MM.1S (cell line): Measurements from ENCODE around the gene CELF5.

ENCODE experiments used
- DNase-seq: peaks from one replicate; pipeline ENCODE4 v3.0.0-alpha.2; 2015
- H2AFZ ChIP-seq: fragments of 300-600 bp; sonication (generic); 2 replicates; pipeline ENCODE4 v1.6.0; 2016; ENCODE audit warnings: antibody characterized with exemption, low read length
- H3F3A ChIP-seq: fragments of 300-600 bp; sonication (generic); 2 replicates; pipeline ENCODE4 v1.6.1; 2016; ENCODE audit warnings: mild to moderate bottlenecking, antibody characterized with exemption, low read length, moderate library complexity, mixed read lengths; ENCODE audit not compliant: insufficient read depth
- H3K27ac ChIP-seq: fragments of 300-600 bp; sonication (generic); 2 replicates; pipeline ENCODE4 v1.5.1; 2016; ENCODE audit warnings: mild to moderate bottlenecking, low read length
- H3K27me3 ChIP-seq: fragments of 300-600 bp; sonication (generic); replicated peaks from 2 replicates; pipeline ENCODE4 v1.6.0; 2016; ENCODE audit warnings: low read length; ENCODE audit not compliant: insufficient read depth
- H3K36me3 ChIP-seq: fragments of 300-600 bp; sonication (generic); replicated peaks from 2 replicates; pipeline ENCODE4 v1.6.1; 2016; ENCODE audit warnings: mild to moderate bottlenecking, low read length, mixed read lengths; ENCODE audit not compliant: insufficient read depth
- H3K4me1 ChIP-seq: fragments of 300-600 bp; sonication (generic); 2 replicates; pipeline ENCODE4 v1.6.1; 2016; ENCODE audit warnings: low read length, mixed read lengths
- H3K4me2 ChIP-seq: fragments of 300-600 bp; sonication (generic); 2 replicates; pipeline ENCODE4 v1.6.0; 2016; ENCODE audit warnings: low read depth, low read length
- H3K4me3 ChIP-seq: fragments of 300-600 bp; sonication (generic); 2 replicates; pipeline ENCODE4 v1.5.1; 2016; ENCODE audit warnings: low read length, mixed read lengths
- H3K79me2 ChIP-seq: fragments of 300-600 bp; sonication (generic); 2 replicates; pipeline ENCODE4 v1.6.1; 2016; ENCODE audit warnings: mixed run types, low read length, mixed read lengths
- H3K9ac ChIP-seq: fragments of 300-600 bp; sonication (generic); 2 replicates; pipeline ENCODE4 v1.6.1; 2016; ENCODE audit warnings: low read length, mixed read lengths
- H3K9me2 ChIP-seq: fragments of 300-600 bp; sonication (generic); replicated peaks from 2 replicates; pipeline ENCODE4 v1.6.1; 2016; ENCODE audit warnings: mild to moderate bottlenecking, low read length, mixed read lengths; ENCODE audit not compliant: insufficient read depth
- H3K9me3 ChIP-seq: fragments of 300-600 bp; sonication (generic); replicated peaks from 2 replicates; pipeline ENCODE4 v1.6.1; 2016; ENCODE audit warnings: mild to moderate bottlenecking, low read length, mixed read lengths; ENCODE audit not compliant: insufficient read depth
- H4K20me1 ChIP-seq: fragments of 300-600 bp; sonication (generic); 2 replicates; pipeline ENCODE4 v1.6.1; 2016; ENCODE audit warnings: mild to moderate bottlenecking, low read length, moderate library complexity, mixed read lengths; ENCODE audit not compliant: insufficient read depth
- EZH2 ChIP-seq: fragments of 300-600 bp; sonication (generic); optimal IDR thresholded peaks from 2 replicates; pipeline ENCODE3; 2017; ENCODE audit warnings: low read depth, mild to moderate bottlenecking, antibody characterized with exemption, low read length, mixed read lengths
- EZH2phosphoT487 ChIP-seq: fragments of 300-600 bp; sonication (generic); IDR thresholded peaks from 2 replicates; pipeline ENCODE4 v1.6.1; 2018; ENCODE audit warnings: antibody characterized with exemption, low read length
- TF ChIP-seq, protein P1 (sequence below): fragments of 300-600 bp; sonication (generic); IDR thresholded peaks from 2 replicates; pipeline ENCODE4 v1.5.1; 2016; ENCODE audit warnings: antibody characterized with exemption, low read length, mixed read lengths

The CELF5 gene

DNA sequence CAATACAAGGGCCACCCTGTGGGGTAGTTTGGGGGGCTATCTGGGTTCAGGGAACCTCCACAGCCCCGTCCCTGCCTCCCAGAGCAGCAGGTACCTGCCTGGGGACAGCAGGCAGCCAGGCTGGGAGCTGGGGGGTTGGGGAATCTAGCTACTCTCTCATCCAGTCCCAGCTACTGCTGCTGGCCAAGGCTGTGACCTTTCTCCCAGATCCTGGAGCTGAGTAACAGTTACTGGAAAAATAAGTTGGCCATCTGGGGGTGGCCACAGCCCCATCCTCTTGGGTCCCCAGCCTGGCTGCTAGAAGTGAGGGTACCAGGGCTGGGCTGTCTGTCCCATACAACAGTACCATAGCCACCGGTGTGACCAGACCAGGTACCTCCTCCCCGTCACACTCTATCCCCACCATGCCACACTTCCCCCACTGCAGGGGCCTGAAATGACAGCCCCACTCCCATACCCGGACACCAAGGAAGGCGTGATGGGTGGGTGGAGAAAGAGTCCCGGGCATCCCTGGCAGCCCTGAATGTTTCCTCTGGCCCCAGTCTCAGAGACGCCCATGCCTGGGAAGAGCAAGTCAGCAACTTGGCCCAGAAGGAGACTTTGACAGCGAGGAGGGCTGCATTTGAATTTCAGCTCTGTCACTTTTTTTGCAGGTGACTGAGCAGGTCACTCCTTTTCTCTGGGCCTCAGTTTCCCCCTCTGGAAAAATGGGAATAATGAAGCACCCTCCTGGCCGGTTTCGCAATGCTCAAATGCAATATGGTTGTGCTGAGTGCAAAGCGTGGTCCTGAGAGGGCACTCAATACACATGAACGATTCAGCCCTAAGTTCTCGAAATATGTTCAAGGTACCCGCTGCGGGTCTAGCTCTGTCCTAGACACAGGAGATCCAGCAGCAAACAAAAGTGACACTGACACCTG, 111.2 kb downstream of the CELF5 start:
- TF ChIP-seq EZH2 (no peak), EZH2phosphoT487 (no peak)
- TF ChIP-seq, protein P1, sequence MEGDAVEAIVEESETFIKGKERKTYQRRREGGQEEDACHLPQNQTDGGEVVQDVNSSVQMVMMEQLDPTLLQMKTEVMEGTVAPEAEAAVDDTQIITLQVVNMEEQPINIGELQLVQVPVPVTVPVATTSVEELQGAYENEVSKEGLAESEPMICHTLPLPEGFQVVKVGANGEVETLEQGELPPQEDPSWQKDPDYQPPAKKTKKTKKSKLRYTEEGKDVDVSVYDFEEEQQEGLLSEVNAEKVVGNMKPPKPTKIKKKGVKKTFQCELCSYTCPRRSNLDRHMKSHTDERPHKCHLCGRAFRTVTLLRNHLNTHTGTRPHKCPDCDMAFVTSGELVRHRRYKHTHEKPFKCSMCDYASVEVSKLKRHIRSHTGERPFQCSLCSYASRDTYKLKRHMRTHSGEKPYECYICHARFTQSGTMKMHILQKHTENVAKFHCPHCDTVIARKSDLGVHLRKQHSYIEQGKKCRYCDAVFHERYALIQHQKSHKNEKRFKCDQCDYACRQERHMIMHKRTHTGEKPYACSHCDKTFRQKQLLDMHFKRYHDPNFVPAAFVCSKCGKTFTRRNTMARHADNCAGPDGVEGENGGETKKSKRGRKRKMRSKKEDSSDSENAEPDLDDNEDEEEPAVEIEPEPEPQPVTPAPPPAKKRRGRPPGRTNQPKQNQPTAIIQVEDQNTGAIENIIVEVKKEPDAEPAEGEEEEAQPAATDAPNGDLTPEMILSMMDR: no peak
- Histone ChIP-seq H3K9me3 (no peaks in the 10 kb centered on the region), H4K20me1 (no peaks in the 10 kb centered on the region), H3K9me2 (no peaks in the 10 kb centered on the region), H3K27ac (no peak overlapping the region), H3K36me3 (no peaks in the 10 kb centered on the region), H3K4me3 (no peak overlapping the region), H3K79me2 (no peaks in the 10 kb centered on the region), H2AFZ (no peak overlapping the region), H3K4me1 (no peaks in the 10 kb centered on the region), H3K9ac (no peak overlapping the region), H3K4me2 (no peak overlapping the region), H3F3A (no peaks in the 10 kb centered on the region), H3K27me3 (peaks cover 90% of the 10 kb centered on the region)
- DNase-seq: no peak

DNA sequence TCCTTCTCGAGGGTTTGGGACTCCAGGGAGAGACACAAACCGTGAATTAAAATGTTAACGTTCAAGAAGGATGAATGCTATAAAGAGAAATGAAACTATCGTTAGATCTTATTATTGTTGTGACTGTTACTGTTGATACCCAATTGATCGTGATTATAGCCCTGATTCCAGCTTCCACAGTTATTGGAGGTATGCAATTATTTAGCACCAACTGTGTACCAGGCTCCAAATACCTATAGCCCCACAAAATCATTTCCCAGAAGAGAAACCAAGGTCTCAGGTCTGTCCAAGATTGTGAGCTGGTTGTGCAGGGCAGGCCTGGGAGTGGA, 111.9 kb downstream of the CELF5 start:
- H3K4me1 ChIP-seq: no peaks in the 10 kb centered on the region
- no peak overlapping the region for H3K4me2 ChIP-seq
- H4K20me1 ChIP-seq: no peaks in the 10 kb centered on the region
- no peak overlapping the region for H3K9ac ChIP-seq
- peaks cover 86% of the 10 kb centered on the region for H3K27me3 ChIP-seq
- no peak overlapping the region for H3K4me3 ChIP-seq
- DNase-seq: no peak
- no peaks in the 10 kb centered on the region for H3K9me3 ChIP-seq
- no peaks in the 10 kb centered on the region for H3K36me3 ChIP-seq
- H3K9me2 ChIP-seq: no peaks in the 10 kb centered on the region
- no peaks in the 10 kb centered on the region for H3F3A ChIP-seq
- no peak overlapping the region for H2AFZ ChIP-seq
- no peak for TF ChIP-seq EZH2phosphoT487
- no peak for TF ChIP-seq EZH2
- TF ChIP-seq, protein P1: no peak
- H3K27ac ChIP-seq: no peak overlapping the region
- H3K79me2 ChIP-seq: no peaks in the 10 kb centered on the region

DNA sequence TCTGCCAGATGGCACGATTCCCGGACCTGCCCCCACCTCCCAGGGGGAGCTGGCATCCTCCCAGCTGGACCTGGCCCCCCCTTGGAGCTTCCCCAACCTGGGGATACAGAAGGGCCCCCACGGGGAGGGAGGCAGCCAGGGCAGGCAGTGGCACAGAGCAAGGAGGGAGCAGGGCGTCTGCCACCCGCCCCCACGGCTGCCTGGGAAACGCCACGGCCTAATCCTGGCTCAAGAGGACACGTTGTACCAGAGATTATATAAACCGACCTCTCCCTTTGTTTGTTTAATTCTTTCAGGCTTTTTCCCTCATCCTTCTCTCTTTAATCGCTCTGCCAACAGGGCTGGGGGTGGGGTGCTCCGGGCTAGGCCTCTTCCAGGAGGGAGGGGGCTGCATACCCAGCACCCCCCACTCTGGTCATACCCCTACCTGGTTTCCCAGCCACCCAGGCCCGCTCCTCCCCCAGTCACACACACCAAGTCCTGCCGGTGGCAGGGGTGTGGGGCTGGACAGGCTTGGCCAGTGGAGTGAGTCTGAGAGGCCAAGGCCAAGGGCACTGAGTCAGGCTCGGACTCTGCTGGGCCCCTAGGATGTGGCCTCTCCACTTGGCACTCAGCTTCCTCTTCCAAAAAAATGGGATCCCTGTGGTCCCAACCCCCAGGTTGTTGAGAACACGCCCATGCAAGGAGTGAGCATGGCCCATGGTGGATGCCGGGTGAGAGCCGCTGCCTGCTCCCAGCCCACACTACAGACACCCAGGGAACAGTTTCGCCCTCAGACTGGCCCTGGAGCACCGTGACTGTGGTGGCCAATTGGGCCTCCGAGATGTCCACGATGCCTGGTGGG, 112.4 kb downstream of the CELF5 start:
- Histone ChIP-seq H3K9ac (no peak overlapping the region), H2AFZ (no peak overlapping the region), H3K36me3 (no peaks in the 10 kb centered on the region), H4K20me1 (no peaks in the 10 kb centered on the region), H3K9me3 (no peaks in the 10 kb centered on the region), H3K27me3 (peaks cover 86% of the 10 kb centered on the region), H3K9me2 (no peaks in the 10 kb centered on the region), H3K4me2 (no peak overlapping the region), H3K79me2 (no peaks in the 10 kb centered on the region), H3K4me3 (no peak overlapping the region), H3F3A (no peaks in the 10 kb centered on the region), H3K4me1 (no peaks in the 10 kb centered on the region), H3K27ac (no peak overlapping the region)
- TF ChIP-seq, protein P1: no peak
- TF ChIP-seq EZH2phosphoT487 (no peak), EZH2 (no peak)
- DNase-seq: no peak
